Psoas muscle (tissue), 8 donors: ENCODE results near the gene ISOC1. TPM values are rescaled to one million over a fixed set of nuclear protein-coding genes. Genes with fewer than 3 reads are reported as not detected.

ENCODE experiments used
- ATAC-seq, 4 donors: fragments of 200-7000 bp; cut with Tn5 transposase; one replicate each; pipeline ENCODE4 v1.9.1; 2020; ENCODE audit warnings: moderate library complexity in 3 of 4, mild to moderate bottlenecking in 2 of 4
- DNase-seq, 2 donors: peaks; one replicate each; pipeline ENCODE4 v3.0.0-alpha.2; 2020
- H3K27ac ChIP-seq: fragments of 200-600 bp; one replicate; pipeline ENCODE4 v1.8.0; 2022
- H3K27me3 ChIP-seq, 3 donors: fragments of 200-600 bp in 1 of 3; one replicate each; pipeline versions ENCODE4 v1.6.1 to v1.8.0; 2013 to 2022; ENCODE audit warnings: low read length in 2 of 3, mild to moderate bottlenecking in 2 of 3, moderate library complexity in 1 of 3; ENCODE audit not compliant: insufficient read depth in 3 of 3
- H3K36me3 ChIP-seq, 2 donors: fragments of 200-600 bp in 1 of 2; one replicate each; pipeline versions ENCODE4 v1.6.1 to v1.8.0; 2013 to 2022; ENCODE audit warnings: low read depth in 1 of 2, mild to moderate bottlenecking in 1 of 2, moderate library complexity in 1 of 2; ENCODE audit not compliant: insufficient read depth in 1 of 2
- H3K4me1 ChIP-seq: fragments of 200-600 bp; one replicate; pipeline ENCODE4 v1.8.0; 2022
- H3K4me3 ChIP-seq: fragments of 200-600 bp; one replicate; pipeline ENCODE4 v1.8.0; 2022; ENCODE audit warnings: mild to moderate bottlenecking
- H3K9me3 ChIP-seq: fragments of 200-600 bp; one replicate; pipeline ENCODE4 v1.8.0; 2022
- CTCF ChIP-seq: fragments of 200-600 bp; IDR thresholded peaks from one replicate; pipeline ENCODE4 v1.8.0; 2022; ENCODE audit warnings: antibody characterized with exemption
- intact Hi-C, 2 donors: fragments of 100-400 bp; cut with DNase I; formaldehyde crosslinking; loops; one replicate each; pipeline versions ENCODE4 v1.11.0 to v1.14.2; 2022
- polyA plus RNA-seq, 3 donors: library from polyadenylated mRNA; stranded (reverse); fragments of 200-250 nt; gene quantifications; one replicate each; pipeline ENCODE4 v1.2.3, GENCODE V29; 2013
- total RNA-seq, 4 donors: library from RNA; stranded (reverse); fragmentation: NEBNext Ultra II Directional in 2 of 4; extraction: Animal tissue kit (Norgen Biotek cat#: 25700) in 2 of 4; gene quantifications; one replicate each; pipeline versions ENCODE4 v1.2.1 to v1.2.4, GENCODE V29; 2021 to 2023
- donor health status: healthy with polysubstance abuse.
- donor health status: DM: no; HTN: no; CAD: no; lungs with moderate emphysema.
- donor health status: Bipolar disorder and iron deficiency.
- donor health status: healthy.
- donor health status: DM: yes; HTN: yes; CAD: no.
- donor health status: DM: no; HTN: no; CAD: no.
- donor health status: DM: no; HTN: no; CAD: no.
- donor health status: DM: yes; HTN: yes; CAD: no.

Gene ISOC1
- total and polyA plus RNA-seq, 7 donors: 6.6 to 18.8 (median 11.3) TPM

- Histone ChIP-seq H3K4me1 (no peaks in the 10 kb centered on the region), H3K4me3 (no peak overlapping the region), H3K27ac (no peak overlapping the region), H3K27me3 (no peaks in the 10 kb centered on the region), H3K9me3 (peaks cover 4% of the 10 kb centered on the region), H3K36me3 (no peaks in the 10 kb centered on the region)
- DNase-seq (no peak), ATAC-seq (no peak)
- intact Hi-C loops: no loop called here
- TF ChIP-seq CTCF: no peak
Observed at GRCh38 chr5:129161830-129162229, 67.3 kb downstream of the ISOC1 start.

Other genes starting within 250 kb of the ISOC1 start
- gene SLC27A6, start 129.3 kb upstream of the ISOC1 start, total RNA-seq: under 1 TPM in 3 of 4 donors, not detected in 1; 0.19 to 0.44 (median 0.22) TPM
- gene SLC27A6, start 129.3 kb upstream of the ISOC1 start, polyA plus RNA-seq: under 1 TPM; 0.08 to 0.17 (median 0.14) TPM